Measurements from ENCODE around the gene PTDSS2.
A peak's percentile ranks its signal among the peaks of the same experiment; 100 is the strongest.

PTDSS2 gene

DNA sequence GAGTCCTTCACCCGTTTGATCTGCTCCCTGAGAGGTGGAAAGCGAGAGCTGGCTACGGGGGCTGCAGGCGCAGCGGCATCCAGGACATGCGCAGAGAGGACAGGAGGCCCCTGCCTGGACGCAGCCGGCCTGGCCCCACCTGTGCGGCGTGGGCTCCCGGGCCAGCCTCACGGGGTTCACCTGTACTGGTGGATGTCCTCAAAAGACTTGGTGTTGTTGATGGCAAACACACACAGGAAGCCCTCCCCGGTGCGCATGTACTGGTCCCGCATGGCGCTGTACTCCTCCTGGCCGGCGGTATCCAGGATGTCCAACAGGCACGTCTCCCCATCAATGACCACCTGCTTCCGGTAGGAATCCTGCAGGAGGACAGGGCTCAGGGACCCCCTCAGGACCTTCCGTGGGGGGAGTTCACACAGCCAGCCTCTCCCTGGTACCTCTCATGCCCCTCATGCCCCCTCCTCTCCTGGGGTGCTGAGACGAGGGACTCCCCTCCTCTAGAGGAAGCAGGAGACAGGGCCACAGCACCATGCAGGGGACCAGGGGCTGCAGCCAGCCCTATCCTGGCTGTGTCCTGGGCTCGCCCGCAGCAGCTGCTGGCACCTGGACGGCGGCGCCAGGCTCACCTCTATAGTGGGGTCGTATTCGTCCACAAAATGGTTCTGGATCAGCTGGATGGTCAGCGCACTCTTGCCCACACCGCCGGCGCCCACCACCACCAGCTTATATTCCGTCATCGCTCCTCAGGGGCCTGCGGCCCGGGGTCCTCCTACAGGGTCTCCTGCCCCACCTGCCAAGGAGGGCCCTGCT, 83.7 kb downstream of the PTDSS2 start:
- DNase-seq, result no peak

DNA sequence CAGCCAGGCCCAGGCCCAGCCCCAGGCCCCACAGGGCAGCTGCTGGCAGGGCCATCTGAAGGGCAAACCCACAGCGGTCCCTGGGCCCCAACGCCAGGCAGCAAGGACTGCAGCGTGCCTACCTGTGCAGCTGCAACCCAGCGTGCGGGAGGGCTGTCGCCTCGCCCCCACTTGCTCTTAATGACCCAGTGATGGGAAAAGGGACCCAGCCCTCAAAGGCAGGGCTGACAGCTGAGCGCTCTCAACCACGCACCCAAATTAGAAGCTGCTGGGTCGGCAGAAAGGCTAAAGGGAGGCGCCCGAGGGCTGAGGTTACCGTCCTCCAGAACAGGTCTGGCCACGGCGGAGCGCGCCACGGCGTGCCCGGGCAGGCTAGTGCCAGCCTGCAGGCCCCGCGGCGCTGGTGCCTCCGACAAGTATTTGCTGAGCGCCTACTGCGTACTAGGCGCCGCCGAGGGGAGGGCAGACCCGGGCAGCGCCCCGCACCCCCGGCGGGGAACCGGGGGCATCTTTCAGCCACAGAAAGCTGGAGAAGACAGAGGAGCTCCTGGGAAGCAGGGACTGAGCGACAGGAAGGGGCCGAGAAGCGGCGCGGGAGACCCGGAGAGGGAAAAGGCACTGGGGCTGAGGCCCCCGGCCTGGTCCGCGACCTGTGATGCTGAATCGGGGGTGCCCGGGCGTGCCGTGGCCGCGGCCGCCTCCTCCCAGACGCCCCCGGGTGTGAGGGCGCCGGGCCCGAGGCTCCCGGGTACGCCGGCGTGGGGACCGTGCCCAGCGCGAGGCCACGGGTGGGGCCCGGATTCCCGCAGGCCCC, 84.5 kb downstream of the PTDSS2 start:
- DNase-seq, result peak; percentile 48

DNA sequence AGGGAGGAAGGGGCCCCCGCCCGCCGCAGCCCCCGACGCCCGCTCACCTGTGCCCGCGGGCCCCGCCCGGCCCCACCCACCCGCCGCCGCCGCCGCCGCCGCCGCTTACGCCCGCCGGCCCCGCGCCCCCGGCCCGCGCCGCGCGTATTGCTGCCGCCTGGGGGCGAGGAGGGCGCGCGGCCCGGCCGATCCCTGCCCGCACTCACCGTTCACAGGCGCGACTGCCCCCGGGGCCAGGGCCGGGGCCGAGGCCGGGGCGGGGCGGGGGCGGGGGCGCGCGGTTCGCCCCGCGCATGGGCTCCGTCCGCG, 85.1 kb downstream of the PTDSS2 start:
- DNase-seq, result no peak

DNA sequence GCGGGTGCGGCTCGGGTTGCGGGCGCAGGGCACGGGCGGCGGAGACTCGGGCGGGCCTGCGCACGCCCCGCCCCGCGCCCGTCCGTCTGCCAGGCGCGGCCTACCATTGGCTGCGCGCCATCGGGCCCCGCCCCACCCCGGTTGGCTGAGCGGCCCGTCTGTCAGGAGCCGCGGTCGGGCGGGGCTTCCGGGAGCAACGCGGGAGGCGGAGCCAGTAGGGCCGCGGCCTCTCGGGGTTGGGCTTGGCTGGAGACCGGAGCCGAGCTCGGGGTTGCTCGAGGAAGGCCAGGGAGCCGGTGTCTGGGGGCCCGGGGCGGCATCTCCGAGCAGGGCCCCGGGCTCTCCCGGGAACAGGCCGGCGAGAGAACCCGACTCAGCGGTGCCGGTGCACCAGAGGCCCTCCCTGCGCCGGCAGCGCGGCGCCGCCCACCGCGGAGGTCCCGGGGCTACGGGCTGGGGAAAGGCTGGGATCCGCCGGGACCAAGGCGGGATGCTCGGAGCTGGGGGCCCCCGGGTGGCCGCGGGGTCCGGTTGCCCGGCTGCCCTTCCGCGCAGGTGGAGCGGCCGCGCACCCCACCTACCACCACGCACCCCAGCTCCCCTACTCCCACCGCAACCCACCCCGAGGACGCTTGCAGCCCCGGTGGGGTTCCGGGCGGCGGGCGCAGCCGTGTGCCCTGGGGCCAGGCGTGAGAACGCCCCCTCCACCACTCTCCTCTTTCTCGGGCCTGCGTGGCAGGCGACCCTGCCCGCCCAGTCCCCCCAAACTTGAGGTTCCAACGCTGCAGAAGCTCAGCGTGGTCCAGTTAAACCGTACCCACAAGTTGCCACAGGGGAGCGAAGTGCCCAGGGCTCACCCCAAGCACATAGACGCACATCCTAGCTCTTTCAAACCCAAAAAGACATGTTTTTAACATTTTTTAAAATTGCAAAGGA, 85.7 kb downstream of the PTDSS2 start, which contains the start of gene HRAS:
HRAS (minus strand) TSS at position 58 of the 936 bp plus-strand sequence.
- DNase-seq, result peak; percentile 93

DNA sequence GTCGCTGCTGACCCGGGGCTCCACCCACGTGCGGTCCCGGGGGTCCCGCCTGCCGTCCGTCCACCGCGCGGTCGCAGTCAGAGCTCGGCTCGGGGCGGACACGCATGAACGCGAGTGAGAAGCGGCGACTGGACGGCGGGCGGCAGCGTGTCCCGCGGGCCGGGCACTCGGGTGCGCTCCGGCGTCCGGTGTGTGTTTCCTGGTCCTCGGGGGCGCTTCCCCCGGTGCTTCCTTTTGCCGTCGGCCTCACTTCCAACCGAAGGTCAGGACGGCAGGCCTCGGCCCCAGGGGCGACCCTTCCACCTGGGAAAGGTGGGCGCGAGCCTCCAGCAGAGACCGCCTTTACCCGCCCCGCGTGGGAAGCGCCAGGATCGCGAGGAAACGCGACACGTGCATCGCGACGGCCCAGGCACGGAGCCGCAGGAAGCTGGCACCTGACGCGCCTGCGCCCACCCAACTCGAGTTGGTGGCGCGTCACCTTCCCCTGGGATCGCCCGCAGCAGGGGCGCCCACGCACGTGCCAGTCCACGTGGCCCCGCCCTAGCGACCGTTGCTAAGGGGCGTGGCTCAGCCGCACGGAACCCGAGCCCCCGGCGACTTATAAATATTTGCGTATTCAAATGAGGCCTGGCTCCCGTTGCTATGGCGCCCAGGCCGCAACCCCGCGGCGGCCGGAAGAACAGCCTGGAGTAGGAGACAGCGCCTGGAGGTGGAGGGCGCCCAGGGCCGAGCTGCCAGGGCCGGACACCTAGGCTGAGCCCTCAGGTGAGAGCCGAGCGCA, 87.0 kb downstream of the PTDSS2 start, which contains the start of gene LRRC56:
LRRC56 (plus strand) TSS at position 687 of the 781 bp plus-strand sequence. CDS start 3,158 bp downstream, outside the sequence.
- peak; percentile 91 for DNase-seq

DNA sequence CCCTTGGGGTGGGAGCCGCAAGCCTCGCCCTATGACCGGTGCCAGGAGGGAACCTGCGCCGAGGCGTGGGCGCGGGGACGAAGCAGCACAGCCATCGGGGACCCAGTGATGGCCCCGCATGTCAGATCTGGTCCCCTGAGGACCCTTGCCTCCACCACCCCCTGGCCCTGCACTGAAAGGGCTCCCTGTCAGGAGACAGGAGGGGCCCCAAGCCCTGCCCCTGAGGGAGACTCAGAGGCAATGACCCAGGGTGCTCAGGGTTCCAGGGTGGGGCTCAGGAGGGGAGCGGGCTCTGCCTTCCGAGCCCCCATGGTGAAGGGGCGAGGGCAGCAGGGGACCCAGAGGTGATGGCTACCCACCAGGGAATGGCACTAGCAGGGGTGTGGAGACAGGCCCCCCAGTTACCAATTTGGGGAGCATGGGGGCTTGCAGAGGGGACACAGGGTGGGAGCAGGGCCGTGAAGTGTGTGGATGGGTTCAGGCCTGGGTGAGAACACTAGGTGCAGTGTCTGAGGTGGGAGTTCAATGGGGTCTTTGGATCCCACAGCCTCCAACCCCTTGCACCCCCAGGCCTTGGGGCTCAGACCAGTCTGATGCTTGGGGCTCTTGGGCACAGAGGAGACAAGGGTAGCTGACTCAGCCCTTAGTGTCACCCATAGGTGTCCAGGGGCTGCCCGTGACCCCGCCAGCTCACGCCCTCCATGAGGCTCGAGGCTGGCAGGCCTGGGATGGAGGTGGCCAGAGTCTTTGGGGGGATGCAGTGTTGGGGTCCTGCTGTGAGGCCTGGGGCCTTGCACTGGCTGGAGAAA, 87.7 kb downstream of the PTDSS2 start:
- DNase-seq, result no peak

DNA sequence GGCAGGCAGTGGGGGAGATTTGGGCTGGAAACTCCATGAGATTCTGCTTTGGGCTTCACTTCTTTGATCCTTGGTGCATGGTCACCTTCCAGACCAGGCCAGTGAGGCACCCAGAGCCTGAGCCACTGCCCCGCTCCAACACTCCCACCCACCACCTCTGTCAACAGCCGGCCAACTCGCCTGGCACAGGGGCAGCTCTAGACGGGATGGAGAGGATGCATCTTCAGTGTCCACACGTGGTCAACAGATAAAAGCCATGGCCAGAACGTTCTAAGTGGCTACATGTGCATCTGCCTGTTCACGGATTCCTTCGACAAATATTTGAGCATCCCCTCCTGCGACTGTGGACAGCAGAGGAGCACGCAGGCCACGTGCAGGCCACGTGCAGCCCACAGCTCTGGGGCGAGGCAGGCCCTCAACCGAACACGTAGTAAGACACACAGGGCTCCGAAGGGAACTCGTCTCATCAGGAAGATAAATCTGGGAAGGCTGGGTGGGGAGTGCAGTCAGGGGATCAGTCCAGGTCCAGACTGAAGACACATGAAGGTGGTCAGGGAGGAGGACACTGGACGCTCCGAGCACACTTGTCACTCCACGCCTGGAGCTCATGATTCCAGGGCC, 88.5 kb downstream of the PTDSS2 start:
- no peak for DNase-seq

DNA sequence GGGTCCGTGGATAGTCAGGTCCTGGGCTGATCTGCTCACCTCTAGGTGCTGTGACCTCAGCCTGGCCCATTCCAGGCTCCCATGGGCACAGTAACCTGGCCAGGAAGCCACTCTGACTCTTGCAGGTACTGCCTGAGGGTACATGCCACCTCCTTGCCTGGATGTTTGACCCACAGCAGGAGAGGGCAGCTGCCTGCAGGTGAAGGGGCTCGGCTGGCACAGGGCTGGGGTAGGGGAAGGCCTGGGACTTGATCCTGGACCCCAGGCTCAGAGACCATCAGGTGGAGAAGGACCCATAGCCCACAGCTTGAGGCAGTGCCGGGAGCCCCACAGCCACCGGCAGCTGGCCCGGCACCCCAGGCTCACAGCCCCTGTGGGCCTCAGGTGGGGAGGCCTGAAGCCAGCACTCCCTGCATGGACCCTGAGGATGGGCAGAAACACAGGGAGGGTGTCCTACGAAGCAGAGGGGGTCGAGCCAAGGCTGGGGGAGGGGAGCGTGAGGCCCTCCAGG, 89.9 kb downstream of the PTDSS2 start:
- DNase-seq, result no peak
